ENCODE measurements around the gene ALPL.

GRCh38 chr1:21547876-21548275, 38.7 kb downstream of the ALPL start:
- TF ChIP-seq CTCF (IDR thresholded peaks at IDR 0.05) (no peak), POLR2AphosphoS5 (IDR thresholded peaks at IDR 0.05) (no peak), POLR2A (IDR thresholded peaks at IDR 0.05) (no peak), EP300 (IDR thresholded peaks at IDR 0.05) (no peak)

All from upper lobe of left lung (tissue), 4 donors.